Neural progenitor cell (in vitro differentiated cells): ENCODE data around the gene SYMPK. TPM values are rescaled to one million over a fixed set of nuclear protein-coding genes. Genes with fewer than 3 reads are reported as not detected.

Experiments
- DNase-seq: peaks from one replicate; pipeline ENCODE4 v3.0.0-alpha.2; 2016; ENCODE audit warnings: low spot score
- H2AFZ ChIP-seq: fragments of 200-600 bp; sonication (generic); replicated peaks from 2 replicates; pipeline ENCODE4 v1.6.1; 2016; ENCODE audit warnings: antibody characterized with exemption
- H3F3A ChIP-seq: fragments of 200-600 bp; sonication (generic); 2 replicates; pipeline ENCODE4 v1.6.1; 2016; ENCODE audit warnings: antibody characterized with exemption, low read depth
- H3K27ac ChIP-seq: fragments of 200-600 bp; sonication (generic); 2 replicates; pipeline ENCODE4 v1.5.1; 2016; ENCODE audit warnings: mild to moderate bottlenecking
- H3K27me3 ChIP-seq: fragments of 200-600 bp; sonication (generic); 2 replicates; pipeline ENCODE4 v1.6.1; 2016; ENCODE audit warnings: mild to moderate bottlenecking, moderate library complexity
- H3K36me3 ChIP-seq: fragments of 200-600 bp; sonication (generic); 2 replicates; pipeline ENCODE4 v1.5.1; 2016
- H3K4me1 ChIP-seq: fragments of 200-600 bp; sonication (generic); 2 replicates; pipeline ENCODE4 v1.6.1; 2016; ENCODE audit warnings: mixed run types
- H3K4me2 ChIP-seq: fragments of 200-600 bp; sonication (generic); 2 replicates; pipeline ENCODE4 v1.6.1; 2016
- H3K4me3 ChIP-seq: fragments of 200-600 bp; sonication (generic); 2 replicates; pipeline ENCODE4 v1.5.1; 2016
- H3K79me2 ChIP-seq: fragments of 200-600 bp; sonication (generic); 2 replicates; pipeline ENCODE4 v1.6.1; 2016; ENCODE audit warnings: low read depth
- H3K9ac ChIP-seq: fragments of 200-600 bp; sonication (generic); 2 replicates; pipeline ENCODE4 v1.6.1; 2016
- H3K9me3 ChIP-seq: fragments of 200-600 bp; sonication (generic); 2 replicates; pipeline ENCODE4 v1.5.1; 2016; ENCODE audit warnings: low read depth
- H4K20me1 ChIP-seq: fragments of 200-600 bp; sonication (generic); 2 replicates; pipeline ENCODE4 v1.6.1; 2016; ENCODE audit warnings: low read depth
- H3K27ac Mint-ChIP-seq: 3 replicates; pipeline ENCODE4 v1.8.0; 2021; ENCODE audit warnings: mixed read lengths
- H3K27me3 Mint-ChIP-seq: 2 replicates; pipeline ENCODE4 v1.8.0; 2022; ENCODE audit warnings: low read depth, mild to moderate bottlenecking, inconsistent platforms, moderate library complexity, mixed read lengths; ENCODE audit not compliant: insufficient read depth
- H3K36me3 Mint-ChIP-seq: 3 replicates; pipeline ENCODE4 v1.8.0; 2021; ENCODE audit warnings: mixed read lengths
- H3K4me1 Mint-ChIP-seq: 3 replicates; pipeline ENCODE4 v1.8.0; 2021; ENCODE audit warnings: mixed read lengths
- H3K4me3 Mint-ChIP-seq: 3 replicates; pipeline ENCODE4 v1.8.0; 2021; ENCODE audit warnings: mild to moderate bottlenecking, moderate library complexity, mixed read lengths
- H3K9me3 Mint-ChIP-seq: 3 replicates; pipeline ENCODE4 v1.8.0; 2020; ENCODE audit warnings: mixed read lengths
- EZH2 ChIP-seq: fragments of 200-600 bp; sonication (generic); IDR thresholded peaks from 2 replicates; pipeline ENCODE4 v1.6.1; 2017; ENCODE audit warnings: antibody characterized with exemption, mild to moderate bottlenecking, moderate library complexity
- EZH2phosphoT487 ChIP-seq: fragments of 200-600 bp; sonication (generic); IDR thresholded peaks from 2 replicates; pipeline ENCODE4 v1.6.1; 2017; ENCODE audit warnings: antibody characterized with exemption
- total RNA-seq: library from RNA; depleted of rRNA; stranded (reverse); fragments of >200 nt; gene quantifications from 2 replicates; pipeline ENCODE4 v1.2.3, GENCODE V29; 2015; ENCODE audit warnings: low replicate concordance
- TF ChIP-seq, protein P1 (sequence below): fragments of 200-600 bp; sonication (generic); IDR thresholded peaks from 2 replicates; pipeline ENCODE4 v1.5.1; 2017; ENCODE audit warnings: antibody characterized with exemption, mild to moderate bottlenecking

Gene SYMPK
- total RNA-seq, 1 donor from 2014 or later: 38.3 TPM

DNA sequence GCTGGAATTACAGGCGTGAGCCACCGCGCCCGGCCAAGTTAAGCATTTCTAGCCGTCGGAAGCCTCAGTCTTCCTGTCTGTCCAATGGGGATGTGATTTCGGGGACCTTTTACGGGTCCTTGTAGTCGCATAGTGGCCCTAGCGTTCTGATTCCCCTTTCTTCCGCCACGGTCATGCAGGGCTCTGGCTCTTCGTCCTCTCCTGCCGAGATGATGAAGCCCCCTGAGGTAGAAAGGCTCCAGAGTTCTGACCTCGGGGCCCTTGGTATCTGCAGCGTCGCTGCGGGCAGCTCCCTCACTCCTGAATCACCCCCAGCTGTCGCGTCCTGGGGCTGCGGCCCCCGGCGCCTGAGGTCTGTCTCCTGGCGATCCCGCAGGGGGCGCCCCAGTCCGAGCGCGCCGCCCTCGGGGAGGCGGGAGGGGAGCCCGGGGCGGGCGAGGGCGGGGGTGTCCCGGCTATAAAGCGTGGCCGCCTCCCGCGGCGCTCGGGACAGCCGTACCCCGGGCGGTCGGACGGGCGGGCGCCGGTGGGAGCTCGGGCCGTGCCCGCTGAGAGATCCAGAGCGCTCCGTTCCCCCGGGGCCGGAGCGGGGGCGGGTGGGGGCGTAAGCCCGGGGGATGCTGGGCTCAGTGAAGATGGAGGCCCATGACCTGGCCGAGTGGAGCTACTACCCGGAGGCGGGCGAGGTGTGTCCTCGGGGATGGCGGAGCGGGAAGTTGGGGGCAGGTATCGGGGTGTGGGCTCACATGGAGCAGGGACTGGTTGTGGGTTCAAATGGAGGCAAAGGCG is 1.1 kb upstream of the SYMPK start, which contains the start of gene FOXA3:
Gene FOXA3 (plus strand): TSS at position 487 of the 789 bp plus-strand sequence. CDS start 131 bp downstream, at position 618.
- H3K36me3 ChIP-seq: no peaks in the 10 kb centered on the region
- peaks cover 3% of the 10 kb centered on the region for H3K36me3 Mint-ChIP-seq

DNA sequence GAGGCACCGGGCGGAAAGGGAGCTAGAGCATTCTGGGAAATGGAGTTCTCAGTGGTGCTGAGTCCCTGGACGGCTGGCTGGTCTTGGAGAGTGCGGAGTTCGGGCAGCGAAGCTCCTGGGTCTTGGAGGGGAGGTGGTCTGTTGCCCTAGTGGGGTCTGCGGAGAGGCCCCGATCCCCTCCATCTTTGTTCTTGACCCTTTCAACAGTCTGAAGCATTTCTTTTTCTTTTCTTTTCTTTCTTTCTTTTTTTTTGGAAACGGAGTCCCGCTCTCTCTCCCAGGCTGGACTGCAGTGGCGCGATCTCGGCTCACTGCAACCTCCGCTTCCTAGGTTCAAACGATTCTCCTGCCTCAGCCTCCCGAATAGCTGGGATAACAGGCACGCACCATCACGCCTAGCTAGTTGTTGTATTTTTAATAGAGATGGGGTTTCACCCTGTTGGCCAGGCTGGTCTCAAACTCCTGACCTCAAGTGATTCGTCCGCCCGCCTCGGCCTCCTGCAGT is 440 bp upstream of the SYMPK start:
- Histone ChIP-seq H3K9me3 (no peaks in the 10 kb centered on the region), H3K4me2 (peak overlapping the region; percentile 79), H3F3A (peaks cover 29% of the 10 kb centered on the region), H3K79me2 (peaks cover 57% of the 10 kb centered on the region), H2AFZ (peak overlapping the region; percentile 98), H3K27ac (no peak overlapping the region), H3K4me3 (peak overlapping the region; percentile 82), H3K9ac (no peak overlapping the region), H4K20me1 (peaks cover 6% of the 10 kb centered on the region), H3K27me3 (peaks cover 8% of the 10 kb centered on the region), H3K36me3 (no peaks in the 10 kb centered on the region), H3K4me1 (peaks cover 4% of the 10 kb centered on the region)
- Mint-ChIP-seq H3K36me3 (peaks cover 8% of the 10 kb centered on the region), H3K9me3 (peaks cover 2% of the 10 kb centered on the region), H3K4me3 (peak overlapping the region; percentile 93), H3K27ac (peak overlapping the region; percentile 69), H3K4me1 (peaks cover 13% of the 10 kb centered on the region), H3K27me3 (peaks cover 40% of the 10 kb centered on the region)
- TF ChIP-seq, protein P1, sequence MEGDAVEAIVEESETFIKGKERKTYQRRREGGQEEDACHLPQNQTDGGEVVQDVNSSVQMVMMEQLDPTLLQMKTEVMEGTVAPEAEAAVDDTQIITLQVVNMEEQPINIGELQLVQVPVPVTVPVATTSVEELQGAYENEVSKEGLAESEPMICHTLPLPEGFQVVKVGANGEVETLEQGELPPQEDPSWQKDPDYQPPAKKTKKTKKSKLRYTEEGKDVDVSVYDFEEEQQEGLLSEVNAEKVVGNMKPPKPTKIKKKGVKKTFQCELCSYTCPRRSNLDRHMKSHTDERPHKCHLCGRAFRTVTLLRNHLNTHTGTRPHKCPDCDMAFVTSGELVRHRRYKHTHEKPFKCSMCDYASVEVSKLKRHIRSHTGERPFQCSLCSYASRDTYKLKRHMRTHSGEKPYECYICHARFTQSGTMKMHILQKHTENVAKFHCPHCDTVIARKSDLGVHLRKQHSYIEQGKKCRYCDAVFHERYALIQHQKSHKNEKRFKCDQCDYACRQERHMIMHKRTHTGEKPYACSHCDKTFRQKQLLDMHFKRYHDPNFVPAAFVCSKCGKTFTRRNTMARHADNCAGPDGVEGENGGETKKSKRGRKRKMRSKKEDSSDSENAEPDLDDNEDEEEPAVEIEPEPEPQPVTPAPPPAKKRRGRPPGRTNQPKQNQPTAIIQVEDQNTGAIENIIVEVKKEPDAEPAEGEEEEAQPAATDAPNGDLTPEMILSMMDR: no peak
- TF ChIP-seq EZH2 (no peak), EZH2phosphoT487 (no peak)
- no peak for DNase-seq

More for the DNA sequence above, 1.1 kb upstream of the SYMPK start, which contains the start of gene FOXA3:
- peaks cover 6% of the 10 kb centered on the region for H4K20me1 ChIP-seq
- H3K4me1 ChIP-seq: peaks cover 4% of the 10 kb centered on the region
- peaks cover 50% of the 10 kb centered on the region for H3K79me2 ChIP-seq
- H3K4me2 ChIP-seq: peak within 1 kb of the TSS; percentile 79
- peak within 1 kb of the TSS; percentile 29 for H3K9ac ChIP-seq
- Mint-ChIP-seq H3K27ac (peak within 1 kb of the TSS; percentile 69), H3K4me3 (peak within 1 kb of the TSS; percentile 93), H3K4me1 (peaks cover 13% of the 10 kb centered on the region), H3K27me3 (peaks cover 42% of the 10 kb centered on the region), H3K9me3 (peaks cover 2% of the 10 kb centered on the region)
- H3F3A ChIP-seq: peaks cover 29% of the 10 kb centered on the region
- DNase-seq: peak; percentile 88
- no peak for TF ChIP-seq EZH2
- no peak for TF ChIP-seq EZH2phosphoT487
- TF ChIP-seq, protein P1: peak; percentile 82
- H2AFZ ChIP-seq: peak within 1 kb of the TSS; percentile 98
- H3K27ac ChIP-seq: no peak within 1 kb of the TSS
- peak within 1 kb of the TSS; percentile 82 for H3K4me3 ChIP-seq
- peaks cover 8% of the 10 kb centered on the region for H3K27me3 ChIP-seq
- H3K9me3 ChIP-seq: no peaks in the 10 kb centered on the region

DNA sequence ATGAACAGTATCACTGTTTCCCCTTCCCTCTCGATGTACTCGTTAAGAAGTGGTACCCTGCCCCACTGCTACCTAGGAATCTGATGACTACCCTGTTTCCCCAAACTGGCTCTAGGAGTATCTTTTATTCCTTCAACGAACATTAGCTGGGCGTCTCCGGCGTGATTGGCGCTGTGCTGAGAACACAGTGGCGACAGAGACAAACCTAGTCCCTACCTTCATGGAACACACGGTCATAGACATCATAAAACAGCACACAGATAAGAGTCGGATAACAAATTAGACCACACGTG is 730 bp downstream of the SYMPK start:
- DNase-seq: no peak
- no peaks in the 10 kb centered on the region for H3K36me3 ChIP-seq
- peak overlapping the region; percentile 93 for H3K4me3 Mint-ChIP-seq
- H3K27ac Mint-ChIP-seq: peak overlapping the region; percentile 81
- peaks cover 67% of the 10 kb centered on the region for H3K79me2 ChIP-seq
- H3K27me3 Mint-ChIP-seq: peaks cover 34% of the 10 kb centered on the region
- H3K9ac ChIP-seq: peak overlapping the region; percentile 60
- H3K9me3 Mint-ChIP-seq: peaks cover 2% of the 10 kb centered on the region
- H3K27me3 ChIP-seq: peaks cover 8% of the 10 kb centered on the region
- H3K9me3 ChIP-seq: no peaks in the 10 kb centered on the region
- peaks cover 4% of the 10 kb centered on the region for H3K4me1 ChIP-seq
- H3K4me1 Mint-ChIP-seq: peaks cover 13% of the 10 kb centered on the region
- H3K36me3 Mint-ChIP-seq: peaks cover 11% of the 10 kb centered on the region
- no peak overlapping the region for H3K27ac ChIP-seq
- peaks cover 29% of the 10 kb centered on the region for H3F3A ChIP-seq
- peak overlapping the region; percentile 79 for H3K4me2 ChIP-seq
- H4K20me1 ChIP-seq: peaks cover 6% of the 10 kb centered on the region
- peak overlapping the region; percentile 82 for H3K4me3 ChIP-seq
- peak overlapping the region; percentile 74 for H2AFZ ChIP-seq
- TF ChIP-seq EZH2phosphoT487: no peak
- TF ChIP-seq, protein P1: peak; percentile 1
